Measurements from ENCODE around the gene ELMOD1.

DNA sequence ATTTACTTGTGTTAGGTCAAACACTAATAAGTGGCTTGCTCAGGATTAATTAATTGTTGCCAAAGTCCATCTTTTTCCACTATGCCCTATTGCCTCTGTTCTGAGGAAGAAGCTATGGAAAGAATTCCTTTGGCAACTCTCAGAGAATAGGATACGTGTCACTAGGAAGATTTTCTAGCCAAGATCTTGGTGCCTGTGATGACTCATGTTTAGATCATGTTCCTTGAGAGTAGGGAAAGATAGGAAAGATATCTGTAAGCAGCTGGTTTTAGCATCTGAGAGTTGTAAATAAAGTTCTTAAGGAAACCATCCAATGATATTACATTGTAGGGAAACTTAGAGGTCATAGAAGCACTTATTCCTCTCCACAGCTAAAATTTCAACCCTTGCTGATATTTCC lies 105.2 kb downstream of the ELMOD1 start:
- TF ChIP-seq EP300 (IDR thresholded peaks at IDR 0.05; ENCODE audit: low read depth) = no peak
- TF ChIP-seq, protein P1, sequence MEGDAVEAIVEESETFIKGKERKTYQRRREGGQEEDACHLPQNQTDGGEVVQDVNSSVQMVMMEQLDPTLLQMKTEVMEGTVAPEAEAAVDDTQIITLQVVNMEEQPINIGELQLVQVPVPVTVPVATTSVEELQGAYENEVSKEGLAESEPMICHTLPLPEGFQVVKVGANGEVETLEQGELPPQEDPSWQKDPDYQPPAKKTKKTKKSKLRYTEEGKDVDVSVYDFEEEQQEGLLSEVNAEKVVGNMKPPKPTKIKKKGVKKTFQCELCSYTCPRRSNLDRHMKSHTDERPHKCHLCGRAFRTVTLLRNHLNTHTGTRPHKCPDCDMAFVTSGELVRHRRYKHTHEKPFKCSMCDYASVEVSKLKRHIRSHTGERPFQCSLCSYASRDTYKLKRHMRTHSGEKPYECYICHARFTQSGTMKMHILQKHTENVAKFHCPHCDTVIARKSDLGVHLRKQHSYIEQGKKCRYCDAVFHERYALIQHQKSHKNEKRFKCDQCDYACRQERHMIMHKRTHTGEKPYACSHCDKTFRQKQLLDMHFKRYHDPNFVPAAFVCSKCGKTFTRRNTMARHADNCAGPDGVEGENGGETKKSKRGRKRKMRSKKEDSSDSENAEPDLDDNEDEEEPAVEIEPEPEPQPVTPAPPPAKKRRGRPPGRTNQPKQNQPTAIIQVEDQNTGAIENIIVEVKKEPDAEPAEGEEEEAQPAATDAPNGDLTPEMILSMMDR (IDR thresholded peaks at IDR 0.05) = no peak
- no peak for TF ChIP-seq POLR2A (IDR thresholded peaks at IDR 0.05)
